Keratinocyte (primary cell): ENCODE results near the gene TOM1L2. TPM values are rescaled to one million over a fixed set of nuclear protein-coding genes. Genes with fewer than 3 reads are reported as not detected.
A peak's percentile ranks its signal among the peaks of the same experiment; 100 is the strongest.

Experiments
- DNase-seq: peaks from one replicate; pipeline ENCODE4 v3.0.0-alpha.2; 2011; ENCODE audit warnings: low read depth, missing footprints, low spot score
- FAIRE-seq: peaks from 2 replicates; lab custom pipeline; 2011; peaks lifted over from hg19 to GRCh38; lab: Jason Lieb, UNC
- H2AFZ ChIP-seq: 2 replicates; pipeline ENCODE4 v1.6.0; 2012; ENCODE audit warnings: low read length, control low read depth, inconsistent platforms; ENCODE audit not compliant: control insufficient read depth
- H3K27ac ChIP-seq: 2 replicates; pipeline ENCODE4 v1.5.1; 2011; ENCODE audit warnings: low read length; ENCODE audit not compliant: control insufficient read depth, insufficient read depth
- H3K27me3 ChIP-seq: 3 replicates; pipeline ENCODE4 v1.6.0; 2011; ENCODE audit warnings: low read length; ENCODE audit not compliant: control insufficient read depth, insufficient read depth; ENCODE audit errors: extremely low read depth
- H3K36me3 ChIP-seq, 2 experiments: 2 replicates in 1 of 2; 3 replicates in 1 of 2; pipeline ENCODE4 v1.5.1; 2011; ENCODE audit warnings: low read length in 2 of 2, mild to moderate bottlenecking in 1 of 2; ENCODE audit not compliant: control insufficient read depth in 2 of 2, insufficient read depth in 2 of 2; ENCODE audit errors: extremely low read depth in 1 of 2
- H3K4me1 ChIP-seq: 3 replicates; pipeline ENCODE4 v1.5.1; 2011; ENCODE audit warnings: low read length; ENCODE audit not compliant: control insufficient read depth, insufficient read depth; ENCODE audit errors: extremely low read depth
- H3K4me2 ChIP-seq: 3 replicates; pipeline ENCODE4 v1.6.0; 2011; ENCODE audit warnings: low read depth, low read length; ENCODE audit not compliant: control insufficient read depth, insufficient read depth; ENCODE audit errors: extremely low read depth
- H3K4me3 ChIP-seq, 3 experiments: fragments of 200-600 bp in 1 of 3; sonication (generic) in 1 of 3; 2 replicates in 2 of 3; 3 replicates in 1 of 3; pipeline ENCODE4 v1.5.1; 2011 to 2016; ENCODE audit warnings: low read length in 3 of 3, mild to moderate bottlenecking in 3 of 3, control low read depth in 2 of 3, inconsistent platforms in 1 of 3, low read depth in 1 of 3, mixed read lengths in 1 of 3, mixed run types in 1 of 3, moderate library complexity in 1 of 3; ENCODE audit not compliant: control insufficient read depth in 2 of 3, insufficient read depth in 2 of 3; ENCODE audit errors: extremely low read depth in 1 of 3
- H3K79me2 ChIP-seq: 2 replicates; pipeline ENCODE4 v1.6.0; 2012; ENCODE audit warnings: low read length; ENCODE audit not compliant: control insufficient read depth, insufficient read depth
- H3K9ac ChIP-seq: 3 replicates; pipeline ENCODE4 v1.6.0; 2011; ENCODE audit warnings: low read length; ENCODE audit not compliant: control insufficient read depth, insufficient read depth; ENCODE audit errors: extremely low read depth
- H3K9me1 ChIP-seq: 3 replicates; pipeline ENCODE4 v1.6.0; 2011; ENCODE audit warnings: low read length; ENCODE audit not compliant: control insufficient read depth, insufficient read depth; ENCODE audit errors: extremely low read depth
- H3K9me3 ChIP-seq: 2 replicates; pipeline ENCODE4 v1.5.1; 2012; ENCODE audit warnings: low read depth, low read length; ENCODE audit not compliant: control insufficient read depth
- H4K20me1 ChIP-seq: 3 replicates; pipeline ENCODE4 v1.6.0; 2011; ENCODE audit warnings: low read length; ENCODE audit not compliant: control insufficient read depth, insufficient read depth; ENCODE audit errors: extremely low read depth
- CTCF ChIP-seq, 3 experiments: IDR thresholded peaks in 1 of 3; conservative IDR thresholded peaks in 1 of 3; optimal IDR thresholded peaks in 1 of 3; 2 replicates in 2 of 3; 3 replicates in 1 of 3; pipeline versions ENCODE3 to v1.5.1; 2011; ENCODE audit warnings: low read length in 3 of 3, mild to moderate bottlenecking in 3 of 3, moderate library complexity in 2 of 3, control low read depth in 1 of 3, inconsistent platforms in 1 of 3; ENCODE audit not compliant: insufficient read depth in 2 of 3; ENCODE audit errors: extremely low read depth in 1 of 3
- EZH2 ChIP-seq: IDR thresholded peaks from one replicate; pipeline ENCODE4 v1.6.1; 2012; ENCODE audit warnings: inconsistent platforms, mild to moderate bottlenecking, low read length, moderate library complexity
- dilution Hi-C: fragments of 300-500 bp; cut with MboI; formaldehyde crosslinking; loops from one replicate; pipeline ENCODE4 v1.7.0; 2020; ENCODE audit warnings: low sequenced_read_pairs; ENCODE audit not compliant: extremely low pct_ligation_motif_present
- polyA plus RNA-seq, 5 experiments: library from polyadenylated mRNA; depleted of rRNA in 3 of 5; stranded (reverse) in 3 of 5; stranded (forward) in 1 of 5; unstranded in 1 of 5; fragments of >200 nt; gene quantifications; 1 replicate in 1 of 5; 2 replicates in 3 of 5; 3 replicates in 1 of 5; pipeline versions ENCODE4 v1.2.1 to v1.2.3, GENCODE V29; 2011 to 2012; ENCODE audit warnings: missing spikeins in 2 of 5, low read depth in 1 of 5, low replicate concordance in 1 of 5

Gene TOM1L2
- polyA plus RNA-seq, 1 donor (not counting 4 experiments of a cell fraction or from before 2014, with no cell fraction given), result 36.3 TPM

DNA sequence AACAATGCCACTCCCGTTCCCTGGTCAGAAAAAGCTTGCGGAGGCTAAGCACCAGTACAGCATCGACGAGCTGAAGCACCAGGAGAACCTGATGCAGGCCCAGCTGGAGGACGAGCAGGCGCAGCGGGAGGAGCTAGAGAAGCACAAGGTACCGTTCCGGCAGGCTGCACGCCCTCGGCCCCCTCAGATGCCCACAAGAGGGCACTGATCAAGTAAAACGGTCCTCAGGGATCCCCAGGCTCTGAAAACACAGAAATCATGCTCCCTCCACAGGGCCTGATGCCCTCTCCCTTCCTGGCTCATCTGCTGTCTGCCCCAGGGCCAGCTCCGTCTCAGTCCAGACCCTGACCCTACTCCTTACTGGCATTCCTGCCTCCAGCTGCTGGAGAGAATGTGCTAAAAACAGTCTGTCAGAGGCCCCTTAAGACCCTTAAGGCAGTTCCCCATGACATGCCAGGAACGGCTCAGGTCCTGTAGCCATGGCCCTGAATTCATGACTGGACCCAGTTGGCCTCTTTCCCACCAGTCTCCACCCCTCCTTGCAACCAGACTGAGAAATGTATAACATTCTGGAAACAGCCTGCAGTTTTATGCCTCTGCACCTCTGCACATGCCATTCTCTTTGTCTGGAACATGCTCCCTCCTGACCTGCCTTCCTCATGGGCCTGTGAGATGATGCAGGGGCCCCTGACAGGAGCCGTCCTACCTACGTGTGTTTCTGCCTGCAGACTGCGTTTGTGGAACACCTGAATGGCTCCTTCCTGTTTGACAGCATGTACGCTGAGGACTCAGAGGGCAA lies 22.3 kb upstream of the TOM1L2 start:
- Histone ChIP-seq H3K9me1 (no peaks in the 10 kb centered on the region), H3K4me1 (peaks cover 26% of the 10 kb centered on the region), H3K4me2 (peak overlapping the region; percentile 16), H3K4me3 (no peak overlapping the region), H4K20me1 (no peaks in the 10 kb centered on the region), H3K9me3 (no peaks in the 10 kb centered on the region), H3K9ac (no peak overlapping the region), H3K27ac (no peak overlapping the region), H2AFZ (peak overlapping the region; percentile 34), H3K36me3 (no peaks in the 10 kb centered on the region), H3K79me2 (no peaks in the 10 kb centered on the region), H3K27me3 (no peaks in the 10 kb centered on the region)
- TF ChIP-seq EZH2 (no peak), CTCF (optimal IDR thresholded peaks at IDR 0.05 in 1 of 3, IDR thresholded peaks at IDR 0.05 in 1 of 3, conservative IDR thresholded peaks at IDR 0.05 in 1 of 3; ENCODE audit: extremely low read depth in 1 of 3, insufficient read depth in 2 of 3, low read length in 3 of 3) (peak; percentile 16 to 43 (median 23))
- FAIRE-seq (peak; percentile 61), DNase-seq (no peak)
- dilution Hi-C loops, result no loop called here

- H3K27ac ChIP-seq, result no peak overlapping the region
- no peaks in the 10 kb centered on the region for H3K9me3 ChIP-seq
- H3K4me2 ChIP-seq, result no peak overlapping the region
- H3K27me3 ChIP-seq, result no peaks in the 10 kb centered on the region
- DNase-seq (no peak), FAIRE-seq (no peak)
- no peaks in the 10 kb centered on the region for H4K20me1 ChIP-seq
- H3K36me3 ChIP-seq, result no peaks in the 10 kb centered on the region
- TF ChIP-seq EZH2, result no peak
- no peak for TF ChIP-seq CTCF (optimal IDR thresholded peaks at IDR 0.05 in 1 of 3, IDR thresholded peaks at IDR 0.05 in 1 of 3, conservative IDR thresholded peaks at IDR 0.05 in 1 of 3; ENCODE audit: extremely low read depth in 1 of 3, insufficient read depth in 2 of 3, low read length in 3 of 3)
- no peaks in the 10 kb centered on the region for H3K79me2 ChIP-seq
- H2AFZ ChIP-seq, result no peak overlapping the region
- H3K9me1 ChIP-seq, result no peaks in the 10 kb centered on the region
- dilution Hi-C loops, result no loop called here
- no peak overlapping the region for H3K9ac ChIP-seq
- H3K4me1 ChIP-seq, result peaks cover 26% of the 10 kb centered on the region
- H3K4me3 ChIP-seq, result no peak overlapping the region
Observed at GRCh38 chr17:17993852-17994251, 21.7 kb upstream of the TOM1L2 start.
